ENCODE results near the gene ADGRV1.
A peak's percentile ranks its signal among the peaks of the same experiment; 100 is the strongest.

The ADGRV1 gene

GRCh38 chr5:90940227-90940995 is 381.8 kb downstream of the ADGRV1 start:
- no peak overlapping the region for H3K9ac ChIP-seq (ENCODE audit: low read depth in 1 of 2, low read length in 2 of 2)
- no peaks in the 10 kb centered on the region for H3K27me3 ChIP-seq (ENCODE audit: control insufficient read depth in 2 of 2, insufficient read depth in 2 of 2, low read length in 2 of 2)
- H3K4me3 ChIP-seq (ENCODE audit: low read length in 2 of 2) = no peak overlapping the region
- peaks cover 0 to 6% of the 10 kb centered on the region in 2 donors for H3K4me1 ChIP-seq (ENCODE audit: control insufficient read depth in 2 of 2, insufficient read depth in 2 of 2, low read length in 2 of 2)
- H3K9me3 ChIP-seq (ENCODE audit: control insufficient read depth in 2 of 2, low read length in 2 of 2) = no peaks in the 10 kb centered on the region
- H3K36me3 ChIP-seq (ENCODE audit: control insufficient read depth in 2 of 2, insufficient read depth in 2 of 2, low read length in 2 of 2) = no peaks in the 10 kb centered on the region
- peak overlapping the region in 1 of 2 donors; percentile 35 for H3K27ac ChIP-seq (ENCODE audit: low read depth in 2 of 2, low read length in 2 of 2)

- Histone ChIP-seq H3K27ac (ENCODE audit: low read depth in 2 of 2, low read length in 2 of 2) (no peak overlapping the region), H3K4me1 (ENCODE audit: control insufficient read depth in 2 of 2, insufficient read depth in 2 of 2, low read length in 2 of 2) (peaks cover 0 to 6% of the 10 kb centered on the region in 2 donors), H3K9ac (ENCODE audit: low read depth in 1 of 2, low read length in 2 of 2) (no peak overlapping the region), H3K36me3 (ENCODE audit: control insufficient read depth in 2 of 2, insufficient read depth in 2 of 2, low read length in 2 of 2) (no peaks in the 10 kb centered on the region), H3K27me3 (ENCODE audit: control insufficient read depth in 2 of 2, insufficient read depth in 2 of 2, low read length in 2 of 2) (no peaks in the 10 kb centered on the region), H3K4me3 (ENCODE audit: low read length in 2 of 2) (no peak overlapping the region), H3K9me3 (ENCODE audit: control insufficient read depth in 2 of 2, low read length in 2 of 2) (no peaks in the 10 kb centered on the region)
Measured at GRCh38 chr5:90941002-90941720, 382.6 kb downstream of the ADGRV1 start.

- Histone ChIP-seq H3K4me1 (ENCODE audit: control insufficient read depth in 2 of 2, insufficient read depth in 2 of 2, low read length in 2 of 2) (peaks cover 0 to 6% of the 10 kb centered on the region in 2 donors), H3K27ac (ENCODE audit: low read depth in 2 of 2, low read length in 2 of 2) (no peak overlapping the region), H3K4me3 (ENCODE audit: low read length in 2 of 2) (no peak overlapping the region), H3K9ac (ENCODE audit: low read depth in 1 of 2, low read length in 2 of 2) (no peak overlapping the region), H3K27me3 (ENCODE audit: control insufficient read depth in 2 of 2, insufficient read depth in 2 of 2, low read length in 2 of 2) (no peaks in the 10 kb centered on the region), H3K9me3 (ENCODE audit: control insufficient read depth in 2 of 2, low read length in 2 of 2) (no peaks in the 10 kb centered on the region), H3K36me3 (ENCODE audit: control insufficient read depth in 2 of 2, insufficient read depth in 2 of 2, low read length in 2 of 2) (no peaks in the 10 kb centered on the region)
Measured at GRCh38 chr5:90944116-90944515, 385.5 kb downstream of the ADGRV1 start.

- H3K4me3 ChIP-seq (ENCODE audit: low read length in 2 of 2) = no peak overlapping the region
- H3K4me1 ChIP-seq (ENCODE audit: control insufficient read depth in 2 of 2, insufficient read depth in 2 of 2, low read length in 2 of 2) = no peaks in the 10 kb centered on the region
- H3K9me3 ChIP-seq (ENCODE audit: control insufficient read depth in 2 of 2, low read length in 2 of 2) = no peaks in the 10 kb centered on the region
- H3K27ac ChIP-seq (ENCODE audit: low read depth in 2 of 2, low read length in 2 of 2) = no peak overlapping the region
- H3K9ac ChIP-seq (ENCODE audit: low read depth in 1 of 2, low read length in 2 of 2) = no peak overlapping the region
- H3K36me3 ChIP-seq (ENCODE audit: control insufficient read depth in 2 of 2, insufficient read depth in 2 of 2, low read length in 2 of 2) = no peaks in the 10 kb centered on the region
- no peaks in the 10 kb centered on the region for H3K27me3 ChIP-seq (ENCODE audit: control insufficient read depth in 2 of 2, insufficient read depth in 2 of 2, low read length in 2 of 2)
Measured at GRCh38 chr5:90947667-90948066, 389.1 kb downstream of the ADGRV1 start.

GRCh38 chr5:90948969-90949368 is 390.4 kb downstream of the ADGRV1 start:
- Histone ChIP-seq H3K9me3 (ENCODE audit: control insufficient read depth in 2 of 2, low read length in 2 of 2) (no peaks in the 10 kb centered on the region), H3K36me3 (ENCODE audit: control insufficient read depth in 2 of 2, insufficient read depth in 2 of 2, low read length in 2 of 2) (no peaks in the 10 kb centered on the region), H3K27me3 (ENCODE audit: control insufficient read depth in 2 of 2, insufficient read depth in 2 of 2, low read length in 2 of 2) (no peaks in the 10 kb centered on the region), H3K27ac (ENCODE audit: low read depth in 2 of 2, low read length in 2 of 2) (peak overlapping the region in 1 of 2 donors; percentile 26), H3K4me1 (ENCODE audit: control insufficient read depth in 2 of 2, insufficient read depth in 2 of 2, low read length in 2 of 2) (no peaks in the 10 kb centered on the region), H3K9ac (ENCODE audit: low read depth in 1 of 2, low read length in 2 of 2) (no peak overlapping the region), H3K4me3 (ENCODE audit: low read length in 2 of 2) (no peak overlapping the region)

GRCh38 chr5:90949469-90950358 is 391.1 kb downstream of the ADGRV1 start:
- Histone ChIP-seq H3K27me3 (ENCODE audit: control insufficient read depth in 2 of 2, insufficient read depth in 2 of 2, low read length in 2 of 2) (no peaks in the 10 kb centered on the region), H3K9ac (ENCODE audit: low read depth in 1 of 2, low read length in 2 of 2) (no peak overlapping the region), H3K4me1 (ENCODE audit: control insufficient read depth in 2 of 2, insufficient read depth in 2 of 2, low read length in 2 of 2) (no peaks in the 10 kb centered on the region), H3K9me3 (ENCODE audit: control insufficient read depth in 2 of 2, low read length in 2 of 2) (no peaks in the 10 kb centered on the region), H3K36me3 (ENCODE audit: control insufficient read depth in 2 of 2, insufficient read depth in 2 of 2, low read length in 2 of 2) (no peaks in the 10 kb centered on the region), H3K4me3 (ENCODE audit: low read length in 2 of 2) (no peak overlapping the region), H3K27ac (ENCODE audit: low read depth in 2 of 2, low read length in 2 of 2) (peak overlapping the region in 1 of 2 donors; percentile 26)

- Histone ChIP-seq H3K36me3 (ENCODE audit: control insufficient read depth in 2 of 2, insufficient read depth in 2 of 2, low read length in 2 of 2) (no peaks in the 10 kb centered on the region), H3K9ac (ENCODE audit: low read depth in 1 of 2, low read length in 2 of 2) (no peak overlapping the region), H3K9me3 (ENCODE audit: control insufficient read depth in 2 of 2, low read length in 2 of 2) (no peaks in the 10 kb centered on the region), H3K4me1 (ENCODE audit: control insufficient read depth in 2 of 2, insufficient read depth in 2 of 2, low read length in 2 of 2) (no peaks in the 10 kb centered on the region), H3K27ac (ENCODE audit: low read depth in 2 of 2, low read length in 2 of 2) (no peak overlapping the region), H3K27me3 (ENCODE audit: control insufficient read depth in 2 of 2, insufficient read depth in 2 of 2, low read length in 2 of 2) (no peaks in the 10 kb centered on the region), H3K4me3 (ENCODE audit: low read length in 2 of 2) (no peak overlapping the region)
Measured at GRCh38 chr5:90955001-90955635, 396.5 kb downstream of the ADGRV1 start.

- no peaks in the 10 kb centered on the region for H3K36me3 ChIP-seq (ENCODE audit: control insufficient read depth in 2 of 2, insufficient read depth in 2 of 2, low read length in 2 of 2)
- H3K9me3 ChIP-seq (ENCODE audit: control insufficient read depth in 2 of 2, low read length in 2 of 2) = no peaks in the 10 kb centered on the region
- H3K4me1 ChIP-seq (ENCODE audit: control insufficient read depth in 2 of 2, insufficient read depth in 2 of 2, low read length in 2 of 2) = no peaks in the 10 kb centered on the region
- H3K4me3 ChIP-seq (ENCODE audit: low read length in 2 of 2) = no peak overlapping the region
- no peaks in the 10 kb centered on the region for H3K27me3 ChIP-seq (ENCODE audit: control insufficient read depth in 2 of 2, insufficient read depth in 2 of 2, low read length in 2 of 2)
- no peak overlapping the region for H3K27ac ChIP-seq (ENCODE audit: low read depth in 2 of 2, low read length in 2 of 2)
- no peak overlapping the region for H3K9ac ChIP-seq (ENCODE audit: low read depth in 1 of 2, low read length in 2 of 2)
Measured at GRCh38 chr5:90956511-90957097, 398.0 kb downstream of the ADGRV1 start.

GRCh38 chr5:90957906-90958305 is 399.3 kb downstream of the ADGRV1 start:
- H3K27me3 ChIP-seq (ENCODE audit: control insufficient read depth in 2 of 2, insufficient read depth in 2 of 2, low read length in 2 of 2) = no peaks in the 10 kb centered on the region
- no peak overlapping the region for H3K4me3 ChIP-seq (ENCODE audit: low read length in 2 of 2)
- no peaks in the 10 kb centered on the region for H3K9me3 ChIP-seq (ENCODE audit: control insufficient read depth in 2 of 2, low read length in 2 of 2)
- H3K4me1 ChIP-seq (ENCODE audit: control insufficient read depth in 2 of 2, insufficient read depth in 2 of 2, low read length in 2 of 2) = no peaks in the 10 kb centered on the region
- H3K27ac ChIP-seq (ENCODE audit: low read depth in 2 of 2, low read length in 2 of 2) = no peak overlapping the region
- no peaks in the 10 kb centered on the region for H3K36me3 ChIP-seq (ENCODE audit: control insufficient read depth in 2 of 2, insufficient read depth in 2 of 2, low read length in 2 of 2)
- no peak overlapping the region for H3K9ac ChIP-seq (ENCODE audit: low read depth in 1 of 2, low read length in 2 of 2)
